Stomach (tissue), 4 donors: ENCODE measurements around the gene MTF1.

ENCODE experiments used
- EP300 ChIP-seq: sonication (generic); formaldehyde crosslinking; IDR thresholded peaks from one replicate; pipeline ENCODE4 v1.6.1; 2017; ENCODE audit warnings: antibody characterized with exemption
- TF ChIP-seq, protein P1 (sequence below), 7 experiments: fragments of 450-650 bp in 4 of 7; fragments of 200-600 bp in 3 of 7; sonication (generic) in 3 of 7; IDR thresholded peaks; one replicate each; pipeline ENCODE4 v1.5.1; 2016 to 2019; ENCODE audit warnings: antibody characterized with exemption in 7 of 7, control low read depth in 2 of 7, mild to moderate bottlenecking in 1 of 7

DNA sequence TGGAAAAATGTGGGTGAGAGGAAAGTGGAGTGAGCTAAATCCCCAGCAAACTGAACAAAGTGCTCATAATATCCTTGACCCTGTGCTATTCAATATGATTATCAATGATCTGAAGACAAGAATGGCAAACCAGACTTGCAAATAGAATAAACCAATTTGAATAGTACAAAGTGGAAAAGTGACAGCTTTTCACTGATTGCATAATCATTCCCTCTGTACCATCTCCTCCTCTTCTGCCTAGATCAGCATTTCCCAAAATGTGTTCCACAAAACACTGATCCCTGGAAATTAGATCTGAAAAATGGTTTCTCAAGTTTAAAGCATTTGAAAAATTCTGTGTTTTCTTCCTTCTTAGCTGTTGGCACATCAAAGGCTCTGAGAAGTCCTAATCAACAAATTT, 8.1 kb downstream of the MTF1 start:
- TF ChIP-seq, protein P1, sequence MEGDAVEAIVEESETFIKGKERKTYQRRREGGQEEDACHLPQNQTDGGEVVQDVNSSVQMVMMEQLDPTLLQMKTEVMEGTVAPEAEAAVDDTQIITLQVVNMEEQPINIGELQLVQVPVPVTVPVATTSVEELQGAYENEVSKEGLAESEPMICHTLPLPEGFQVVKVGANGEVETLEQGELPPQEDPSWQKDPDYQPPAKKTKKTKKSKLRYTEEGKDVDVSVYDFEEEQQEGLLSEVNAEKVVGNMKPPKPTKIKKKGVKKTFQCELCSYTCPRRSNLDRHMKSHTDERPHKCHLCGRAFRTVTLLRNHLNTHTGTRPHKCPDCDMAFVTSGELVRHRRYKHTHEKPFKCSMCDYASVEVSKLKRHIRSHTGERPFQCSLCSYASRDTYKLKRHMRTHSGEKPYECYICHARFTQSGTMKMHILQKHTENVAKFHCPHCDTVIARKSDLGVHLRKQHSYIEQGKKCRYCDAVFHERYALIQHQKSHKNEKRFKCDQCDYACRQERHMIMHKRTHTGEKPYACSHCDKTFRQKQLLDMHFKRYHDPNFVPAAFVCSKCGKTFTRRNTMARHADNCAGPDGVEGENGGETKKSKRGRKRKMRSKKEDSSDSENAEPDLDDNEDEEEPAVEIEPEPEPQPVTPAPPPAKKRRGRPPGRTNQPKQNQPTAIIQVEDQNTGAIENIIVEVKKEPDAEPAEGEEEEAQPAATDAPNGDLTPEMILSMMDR (IDR thresholded peaks at IDR 0.05), result no peak
- no peak for TF ChIP-seq EP300
